SK-N-SH treated with all-trans-retinoic acid at 6 μM for 48 hours (cell line): ENCODE measurements around the gene LRRK1.

Experiments
- ESRRG ChIP-seq: fragments of 250-450 bp; sonication (Bioruptor Pico); IDR thresholded peaks from 2 replicates; pipeline ENCODE4 v1.6.1; 2021; ENCODE audit warnings: mild to moderate bottlenecking
- PATZ1 ChIP-seq: fragments of 250-450 bp; sonication (Bioruptor Pico); IDR thresholded peaks from 2 replicates; pipeline ENCODE4 v1.8.0; 2020; ENCODE audit warnings: mild to moderate bottlenecking, moderate library complexity, borderline replicate concordance
- TCF4 ChIP-seq: fragments of 250-450 bp; sonication (Bioruptor Pico); IDR thresholded peaks from 2 replicates; pipeline ENCODE4 v1.8.0; 2021; ENCODE audit warnings: mild to moderate bottlenecking, moderate library complexity, borderline replicate concordance
- TSHZ2 ChIP-seq: fragments of 250-450 bp; sonication (Bioruptor Pico); IDR thresholded peaks from 2 replicates; pipeline ENCODE4 v1.5.0; 2020; ENCODE audit warnings: mild to moderate bottlenecking, moderate library complexity
- ZNF8 ChIP-seq: fragments of 450-650 bp; formaldehyde crosslinking; IDR thresholded peaks from 2 replicates; pipeline ENCODE4 v1.5.0; 2020; ENCODE audit warnings: mild to moderate bottlenecking, moderate library complexity
- TF ChIP-seq, protein P1 (sequence below): fragments of 250-450 bp; sonication (Bioruptor Pico); IDR thresholded peaks from 2 replicates; pipeline ENCODE4 v1.8.0; 2021; ENCODE audit warnings: low read depth, mild to moderate bottlenecking, moderate library complexity, borderline replicate concordance

DNA sequence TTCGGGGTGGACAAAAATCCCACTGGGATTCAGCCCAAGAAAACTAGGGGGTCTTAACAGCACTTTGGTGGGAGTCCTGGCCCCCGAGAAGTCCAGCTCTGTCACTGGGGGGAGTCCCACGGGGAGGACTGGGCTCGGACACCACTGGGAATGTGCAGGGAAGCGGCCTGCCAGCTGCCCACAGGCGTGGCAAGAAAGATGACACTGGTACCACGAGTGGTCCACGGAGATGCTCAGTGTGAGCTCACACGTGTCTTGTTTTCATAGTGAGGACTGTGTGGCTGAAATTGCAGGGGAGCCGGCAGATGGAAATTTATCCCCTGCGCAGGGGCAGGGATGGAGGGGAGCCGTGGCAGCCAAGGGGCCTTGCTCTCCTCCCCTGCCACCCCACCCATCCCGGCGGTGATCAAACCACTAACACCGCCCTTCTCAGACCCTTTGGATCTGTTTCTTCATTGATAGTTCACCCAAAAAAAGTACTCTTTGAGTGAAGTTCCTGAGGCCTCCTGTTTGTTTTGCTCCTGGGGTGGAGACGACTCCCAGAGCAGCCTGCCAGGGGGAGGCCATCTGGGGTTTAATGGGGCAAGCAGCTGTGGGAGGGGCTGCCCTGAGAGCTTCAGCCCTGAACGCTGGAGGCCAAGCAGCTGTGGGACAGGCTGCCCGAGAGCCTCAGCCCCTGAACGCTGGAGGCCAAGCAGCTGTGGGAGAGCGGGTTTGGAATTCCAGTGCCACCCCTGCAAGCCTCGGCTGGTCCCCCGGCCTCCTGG, 130.9 kb downstream of the LRRK1 start:
- TF ChIP-seq ESRRG (no peak), TCF4 (CRISPR knock-in tag) (no peak), TSHZ2 (no peak), ZNF8 (no peak), PATZ1 (CRISPR knock-in tag) (no peak)
- TF ChIP-seq, protein P1, sequence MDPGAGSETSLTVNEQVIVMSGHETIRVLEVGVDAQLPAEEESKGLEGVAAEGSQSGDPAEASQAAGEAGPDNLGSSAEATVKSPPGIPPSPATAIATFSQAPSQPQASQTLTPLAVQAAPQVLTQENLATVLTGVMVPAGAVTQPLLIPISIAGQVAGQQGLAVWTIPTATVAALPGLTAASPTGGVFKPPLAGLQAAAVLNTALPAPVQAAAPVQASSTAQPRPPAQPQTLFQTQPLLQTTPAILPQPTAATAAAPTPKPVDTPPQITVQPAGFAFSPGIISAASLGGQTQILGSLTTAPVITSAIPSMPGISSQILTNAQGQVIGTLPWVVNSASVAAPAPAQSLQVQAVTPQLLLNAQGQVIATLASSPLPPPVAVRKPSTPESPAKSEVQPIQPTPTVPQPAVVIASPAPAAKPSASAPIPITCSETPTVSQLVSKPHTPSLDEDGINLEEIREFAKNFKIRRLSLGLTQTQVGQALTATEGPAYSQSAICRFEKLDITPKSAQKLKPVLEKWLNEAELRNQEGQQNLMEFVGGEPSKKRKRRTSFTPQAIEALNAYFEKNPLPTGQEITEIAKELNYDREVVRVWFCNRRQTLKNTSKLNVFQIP (CRISPR knock-in tag) = no peak
